OCI-LY1 (cell line): ENCODE measurements around the gene RECK.

Experiments
- H2AFZ ChIP-seq: fragments of 200-600 bp; sonication (generic), shearing (Covaris generic); 2 replicates; pipeline ENCODE4 v1.6.0; 2014; ENCODE audit warnings: antibody characterized with exemption, mild to moderate bottlenecking, low read length
- H3F3A ChIP-seq: fragments of 200-600 bp; sonication (generic), shearing (Covaris generic); 2 replicates; pipeline ENCODE4 v1.6.0; 2014; ENCODE audit warnings: mild to moderate bottlenecking, antibody characterized with exemption, low read length, moderate library complexity; ENCODE audit not compliant: insufficient read depth
- H3K27ac ChIP-seq: fragments of 200-600 bp; sonication (generic); 2 replicates; pipeline ENCODE4 v1.5.1; 2014; ENCODE audit warnings: low read length, mixed run types, mild to moderate bottlenecking, low read depth; ENCODE audit not compliant: poor library complexity, severe bottlenecking
- H3K27me3 ChIP-seq: fragments of 200-600 bp; sonication (generic); 2 replicates; pipeline ENCODE4 v1.6.0; 2014; ENCODE audit warnings: antibody characterized with exemption, mild to moderate bottlenecking, low read length, moderate library complexity; ENCODE audit not compliant: insufficient read depth
- H3K36me3 ChIP-seq: fragments of 200-600 bp; sonication (generic); 2 replicates; pipeline ENCODE4 v1.6.1; 2014; ENCODE audit warnings: mild to moderate bottlenecking, antibody characterized with exemption, low read length, moderate library complexity, mixed read lengths; ENCODE audit not compliant: insufficient read depth
- H3K4me1 ChIP-seq: fragments of 200-600 bp; sonication (generic); 2 replicates; pipeline ENCODE4 v1.5.1; 2014; ENCODE audit warnings: mild to moderate bottlenecking, low read length, moderate library complexity; ENCODE audit not compliant: insufficient read depth, severe bottlenecking
- H3K4me2 ChIP-seq: fragments of 200-600 bp; sonication (generic), shearing (Covaris generic); 2 replicates; pipeline ENCODE4 v1.6.1; 2014; ENCODE audit warnings: low read length
- H3K4me3 ChIP-seq: fragments of 200-600 bp; sonication (generic); 2 replicates; pipeline ENCODE4 v1.5.1; 2014; ENCODE audit warnings: low read length, low read depth, mild to moderate bottlenecking, mixed read lengths; ENCODE audit not compliant: poor library complexity, severe bottlenecking
- H3K79me2 ChIP-seq: fragments of 200-600 bp; shearing (Covaris generic); 2 replicates; pipeline ENCODE4 v1.6.1; 2016; ENCODE audit warnings: mixed run types, low read length, mixed read lengths; ENCODE audit not compliant: insufficient read depth
- H3K9ac ChIP-seq: fragments of 200-600 bp; sonication (generic), shearing (Covaris generic); 2 replicates; pipeline ENCODE4 v1.6.1; 2014; ENCODE audit warnings: mild to moderate bottlenecking, low read length, mixed read lengths
- H3K9me2 ChIP-seq: fragments of 200-600 bp; sonication (generic), shearing (Covaris generic); 2 replicates; pipeline ENCODE4 v1.6.1; 2014; ENCODE audit warnings: low read depth, mild to moderate bottlenecking, low read length, mixed read lengths
- H3K9me3 ChIP-seq: fragments of 200-600 bp; shearing (Covaris generic); 2 replicates; pipeline ENCODE4 v1.6.1; 2014; ENCODE audit warnings: low read length, mixed read lengths
- H4K20me1 ChIP-seq: fragments of 200-600 bp; sonication (generic), shearing (Covaris generic); 2 replicates; pipeline ENCODE4 v1.6.0; 2016; ENCODE audit warnings: mild to moderate bottlenecking, low read length; ENCODE audit not compliant: insufficient read depth
- CTCF ChIP-seq: fragments of 200-600 bp; sonication (generic), shearing (Covaris generic); IDR thresholded peaks from 2 replicates; pipeline ENCODE4 v1.5.1; 2017; ENCODE audit warnings: mild to moderate bottlenecking, antibody characterized with exemption, low read length, moderate library complexity, mixed read lengths
- EZH2 ChIP-seq: fragments of 200-600 bp; sonication (generic), shearing (Covaris generic); IDR thresholded peaks from 2 replicates; pipeline ENCODE4 v1.8.0; 2017; ENCODE audit warnings: borderline replicate concordance, mixed run types, mild to moderate bottlenecking, antibody characterized with exemption, low read length, moderate library complexity, mixed read lengths

RECK gene

DNA sequence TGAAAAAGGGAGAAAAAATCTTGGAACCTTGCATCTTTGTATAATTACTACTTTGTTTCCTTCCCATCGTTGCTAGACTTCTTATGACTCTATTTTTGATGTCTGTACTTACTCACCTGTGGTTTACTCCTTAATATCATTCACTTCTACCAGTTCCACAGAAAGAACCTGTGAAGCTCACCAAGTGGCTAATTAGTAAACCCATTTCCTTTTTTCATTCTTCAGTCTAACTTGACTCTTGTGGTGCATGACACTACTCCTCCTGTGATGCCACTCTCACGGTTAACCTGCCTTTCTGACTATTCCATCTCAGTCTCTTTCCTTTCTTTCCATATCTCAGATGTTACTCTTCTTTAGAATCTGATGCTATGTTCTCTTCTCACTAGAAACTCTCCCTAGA, 14.6 kb downstream of the RECK start:
- H3K79me2 ChIP-seq = no peaks in the 10 kb centered on the region
- TF ChIP-seq EZH2 (no peak), CTCF (no peak)

GRCh38 chr9:36053971-36054370, 17.3 kb downstream of the RECK start:
- Histone ChIP-seq H3K79me2 (no peaks in the 10 kb centered on the region), H3K9me3 (no peaks in the 10 kb centered on the region), H3K27ac (no peak overlapping the region), H3K27me3 (no peaks in the 10 kb centered on the region), H3F3A (no peaks in the 10 kb centered on the region), H4K20me1 (no peaks in the 10 kb centered on the region), H3K4me2 (no peak overlapping the region), H2AFZ (no peak overlapping the region), H3K4me1 (no peaks in the 10 kb centered on the region), H3K9me2 (no peaks in the 10 kb centered on the region), H3K9ac (no peak overlapping the region), H3K36me3 (no peaks in the 10 kb centered on the region), H3K4me3 (no peak overlapping the region)
- no peak for TF ChIP-seq EZH2
- no peak for TF ChIP-seq CTCF

More for the DNA sequence above, 14.6 kb downstream of the RECK start:
- Histone ChIP-seq H3K9me2 (no peaks in the 10 kb centered on the region), H3F3A (no peaks in the 10 kb centered on the region), H3K36me3 (no peaks in the 10 kb centered on the region), H3K27ac (no peak overlapping the region), H3K4me1 (no peaks in the 10 kb centered on the region), H3K9me3 (no peaks in the 10 kb centered on the region), H3K4me3 (no peak overlapping the region), H3K9ac (no peak overlapping the region), H3K27me3 (no peaks in the 10 kb centered on the region), H2AFZ (no peak overlapping the region), H3K4me2 (no peak overlapping the region), H4K20me1 (peaks cover under 1% of the 10 kb centered on the region; the same call in 1 of the 2 replicates)

DNA sequence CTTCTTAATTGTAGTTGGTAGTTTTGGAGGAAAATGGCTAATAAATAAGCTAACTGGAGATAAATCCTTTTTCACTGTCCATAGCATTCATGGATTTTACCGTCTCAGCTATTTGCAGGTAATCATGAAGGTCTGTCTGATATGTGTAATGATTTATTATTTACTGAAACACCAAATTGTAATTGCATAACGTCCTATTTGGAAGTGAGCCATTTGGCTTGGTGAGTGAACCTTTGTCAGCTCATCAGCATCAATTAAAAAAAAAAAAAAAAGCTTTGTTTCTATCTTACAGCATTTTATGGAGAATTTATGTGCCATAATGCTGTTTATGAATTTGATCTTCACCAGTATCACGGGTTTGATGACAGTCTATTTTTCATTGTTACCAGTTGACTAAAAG, 20.2 kb downstream of the RECK start:
- H3K27me3 ChIP-seq = no peaks in the 10 kb centered on the region
- no peaks in the 10 kb centered on the region for H4K20me1 ChIP-seq
- H3K4me2 ChIP-seq = no peak overlapping the region
- H3K79me2 ChIP-seq = no peaks in the 10 kb centered on the region
- no peaks in the 10 kb centered on the region for H3K9me2 ChIP-seq
- no peaks in the 10 kb centered on the region for H3F3A ChIP-seq
- no peak overlapping the region for H3K9ac ChIP-seq
- H3K4me1 ChIP-seq = no peaks in the 10 kb centered on the region
- H3K4me3 ChIP-seq = no peak overlapping the region
- no peaks in the 10 kb centered on the region for H3K36me3 ChIP-seq
- H2AFZ ChIP-seq = no peak overlapping the region
- H3K9me3 ChIP-seq = no peaks in the 10 kb centered on the region
- TF ChIP-seq CTCF = no peak
- no peak for TF ChIP-seq EZH2
- H3K27ac ChIP-seq = no peak overlapping the region
